ENCODE results near the gene PDGFB. TPM values are rescaled to one million over a fixed set of nuclear protein-coding genes. Genes with fewer than 3 reads are reported as not detected.

The PDGFB gene
- total RNA-seq, 4 donors from 2014 or later = 11.6 to 33.1 (median 14.6) TPM

DNA sequence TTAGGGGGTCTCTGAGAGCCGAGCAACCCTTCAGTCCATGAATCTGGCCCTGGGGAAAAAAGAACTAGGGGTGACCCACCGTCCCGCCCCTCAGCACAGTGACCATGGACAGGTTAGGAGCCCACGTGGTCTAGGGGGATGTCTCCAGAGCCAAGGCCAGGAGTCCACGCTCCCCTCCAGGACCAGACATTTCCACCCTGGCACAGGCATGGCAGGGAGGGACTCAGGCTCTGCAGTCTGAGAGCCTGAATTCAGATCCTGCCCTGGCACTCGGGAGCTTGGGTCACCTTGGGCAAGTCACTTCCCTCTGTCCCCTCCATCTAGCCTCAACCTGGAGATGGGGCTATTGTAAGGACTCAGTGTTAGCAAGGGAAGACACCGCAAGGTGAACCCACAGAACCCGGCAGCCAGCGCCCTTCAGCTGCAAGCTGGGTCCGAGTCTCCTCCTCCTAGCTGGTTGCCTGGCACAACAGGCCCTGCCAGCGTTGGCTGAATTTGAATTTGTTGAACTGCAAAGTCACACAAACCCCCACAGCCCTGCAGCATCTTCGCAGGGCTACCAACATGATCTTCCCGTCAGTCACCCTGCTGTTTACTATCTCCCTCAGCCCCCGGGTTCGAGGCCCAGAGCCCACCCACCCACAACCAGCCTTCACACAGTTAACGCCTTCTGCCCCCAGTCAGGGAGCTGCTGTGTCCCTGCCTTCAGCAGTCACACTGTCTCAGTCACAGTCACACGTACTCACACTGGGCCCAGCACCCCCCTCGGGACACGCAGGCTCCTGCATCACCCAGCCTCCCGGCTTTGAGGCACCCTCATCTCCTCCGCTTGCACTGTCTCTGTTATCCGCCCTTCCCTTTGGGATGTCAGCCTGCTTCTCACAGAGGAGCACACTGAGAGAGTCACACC is 603 bp upstream of the PDGFB start:
- no peak for DNase-seq (ENCODE audit: low spot score)
- no peak for ATAC-seq (ENCODE audit: low FRiP score)
- TF ChIP-seq, protein P1, sequence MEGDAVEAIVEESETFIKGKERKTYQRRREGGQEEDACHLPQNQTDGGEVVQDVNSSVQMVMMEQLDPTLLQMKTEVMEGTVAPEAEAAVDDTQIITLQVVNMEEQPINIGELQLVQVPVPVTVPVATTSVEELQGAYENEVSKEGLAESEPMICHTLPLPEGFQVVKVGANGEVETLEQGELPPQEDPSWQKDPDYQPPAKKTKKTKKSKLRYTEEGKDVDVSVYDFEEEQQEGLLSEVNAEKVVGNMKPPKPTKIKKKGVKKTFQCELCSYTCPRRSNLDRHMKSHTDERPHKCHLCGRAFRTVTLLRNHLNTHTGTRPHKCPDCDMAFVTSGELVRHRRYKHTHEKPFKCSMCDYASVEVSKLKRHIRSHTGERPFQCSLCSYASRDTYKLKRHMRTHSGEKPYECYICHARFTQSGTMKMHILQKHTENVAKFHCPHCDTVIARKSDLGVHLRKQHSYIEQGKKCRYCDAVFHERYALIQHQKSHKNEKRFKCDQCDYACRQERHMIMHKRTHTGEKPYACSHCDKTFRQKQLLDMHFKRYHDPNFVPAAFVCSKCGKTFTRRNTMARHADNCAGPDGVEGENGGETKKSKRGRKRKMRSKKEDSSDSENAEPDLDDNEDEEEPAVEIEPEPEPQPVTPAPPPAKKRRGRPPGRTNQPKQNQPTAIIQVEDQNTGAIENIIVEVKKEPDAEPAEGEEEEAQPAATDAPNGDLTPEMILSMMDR (IDR thresholded peaks at IDR 0.05) = no peak

DNA sequence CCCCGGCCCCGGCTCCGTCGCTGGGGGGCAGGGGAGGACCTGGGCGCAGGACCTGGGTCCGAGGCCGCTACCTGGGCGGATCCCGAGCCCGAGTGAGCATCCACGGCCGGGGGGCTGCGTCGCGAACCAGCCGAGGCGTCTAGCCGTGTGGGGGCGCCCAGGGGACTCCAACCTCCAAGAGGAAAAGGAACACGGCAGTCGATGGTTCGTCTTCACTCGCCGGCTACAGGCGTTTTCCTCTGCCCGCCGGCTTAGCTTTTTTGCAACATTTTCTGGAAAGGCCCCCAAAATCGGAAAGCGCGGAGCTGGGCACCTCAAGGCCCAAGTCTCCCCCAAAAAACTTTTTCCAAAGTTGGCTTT is 666 bp downstream of the PDGFB start:
- DNase-seq (ENCODE audit: low spot score) = no peak
- no peak for ATAC-seq (ENCODE audit: low FRiP score)
- TF ChIP-seq, protein P1 (IDR thresholded peaks at IDR 0.05) = no peak

DNA sequence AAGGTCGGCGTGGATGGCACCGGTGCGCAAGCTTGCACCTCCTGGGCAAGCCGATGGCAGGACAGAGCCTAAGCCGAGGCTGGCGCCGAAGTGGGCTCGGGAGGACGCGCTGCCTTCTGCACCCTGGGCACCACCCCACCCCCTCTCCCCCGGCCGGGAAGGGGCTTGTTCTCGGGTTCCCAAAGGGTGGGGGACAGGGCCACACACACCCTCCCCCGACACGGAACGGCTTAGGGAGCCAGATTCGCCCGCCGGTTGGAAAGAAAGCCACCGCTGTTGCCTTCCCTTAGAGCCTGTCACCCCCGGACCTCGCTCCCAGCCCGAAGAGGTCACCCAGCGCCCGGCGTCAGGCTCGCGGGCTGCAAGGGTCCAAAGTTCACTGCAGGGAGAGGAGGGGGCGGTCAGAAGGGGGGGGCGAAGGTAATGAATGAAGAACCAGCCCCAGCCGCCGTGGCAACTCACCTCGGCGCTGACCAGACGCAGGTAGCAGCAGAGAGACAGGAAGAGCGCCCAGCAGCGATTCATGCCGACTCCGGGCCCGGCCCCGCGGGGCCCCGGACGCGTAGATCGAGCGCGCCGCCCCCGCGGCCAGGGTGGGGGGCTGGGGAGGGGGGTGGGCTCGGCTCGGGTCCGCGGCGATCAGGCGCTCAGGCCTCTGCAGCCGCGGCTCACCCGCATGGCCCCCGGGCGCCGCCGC is 1.2 kb downstream of the PDGFB start:
- DNase-seq (ENCODE audit: low spot score) (no peak), ATAC-seq (ENCODE audit: low FRiP score) (no peak)
- TF ChIP-seq, protein P1 (IDR thresholded peaks at IDR 0.05) = no peak

DNA sequence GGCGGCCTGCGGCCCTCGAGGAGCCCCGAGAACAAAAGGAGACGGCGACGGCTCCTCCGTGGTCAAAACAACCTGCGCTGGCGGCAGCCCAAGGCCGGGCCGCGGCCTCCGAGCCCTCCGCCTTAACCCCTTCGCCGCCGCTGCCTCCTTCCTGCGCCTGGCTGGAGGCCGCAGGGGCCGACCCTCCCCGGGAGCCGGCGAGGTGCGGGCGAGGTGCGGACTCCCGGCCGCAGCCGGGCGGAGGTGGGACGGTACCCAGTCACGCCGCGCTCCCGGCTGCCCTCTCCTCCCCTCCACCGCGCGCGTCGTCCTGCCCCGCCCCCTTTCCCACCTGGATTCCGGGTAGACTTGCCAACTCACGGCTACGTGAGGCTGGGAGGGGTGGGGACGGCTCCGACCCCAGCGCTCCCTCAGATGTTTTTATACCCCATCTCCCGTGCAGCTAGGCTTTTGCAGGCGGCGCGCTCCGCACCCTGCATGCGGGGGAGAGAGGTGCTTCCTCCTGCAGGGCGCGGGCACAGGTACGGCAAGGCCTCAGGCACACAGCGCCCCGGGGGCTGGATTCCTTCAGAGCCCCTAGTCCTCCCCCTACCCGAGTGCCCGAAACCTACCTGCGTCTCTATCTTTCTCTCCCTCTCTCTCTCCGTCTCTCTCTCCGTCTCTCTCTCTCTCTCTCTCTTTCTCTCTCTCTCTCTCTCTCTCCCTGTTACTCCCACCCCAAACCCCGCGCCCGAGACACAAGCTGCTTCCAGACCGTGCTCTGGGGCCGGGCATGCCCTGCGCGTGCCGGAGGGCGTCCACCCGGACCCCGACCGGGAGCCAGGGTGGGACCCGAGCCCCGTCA is 2.0 kb downstream of the PDGFB start:
- DNase-seq (ENCODE audit: low spot score) (no peak), ATAC-seq (ENCODE audit: low FRiP score) (peak; percentile 37)
- TF ChIP-seq, protein P1 (IDR thresholded peaks at IDR 0.05) = no peak

DNA sequence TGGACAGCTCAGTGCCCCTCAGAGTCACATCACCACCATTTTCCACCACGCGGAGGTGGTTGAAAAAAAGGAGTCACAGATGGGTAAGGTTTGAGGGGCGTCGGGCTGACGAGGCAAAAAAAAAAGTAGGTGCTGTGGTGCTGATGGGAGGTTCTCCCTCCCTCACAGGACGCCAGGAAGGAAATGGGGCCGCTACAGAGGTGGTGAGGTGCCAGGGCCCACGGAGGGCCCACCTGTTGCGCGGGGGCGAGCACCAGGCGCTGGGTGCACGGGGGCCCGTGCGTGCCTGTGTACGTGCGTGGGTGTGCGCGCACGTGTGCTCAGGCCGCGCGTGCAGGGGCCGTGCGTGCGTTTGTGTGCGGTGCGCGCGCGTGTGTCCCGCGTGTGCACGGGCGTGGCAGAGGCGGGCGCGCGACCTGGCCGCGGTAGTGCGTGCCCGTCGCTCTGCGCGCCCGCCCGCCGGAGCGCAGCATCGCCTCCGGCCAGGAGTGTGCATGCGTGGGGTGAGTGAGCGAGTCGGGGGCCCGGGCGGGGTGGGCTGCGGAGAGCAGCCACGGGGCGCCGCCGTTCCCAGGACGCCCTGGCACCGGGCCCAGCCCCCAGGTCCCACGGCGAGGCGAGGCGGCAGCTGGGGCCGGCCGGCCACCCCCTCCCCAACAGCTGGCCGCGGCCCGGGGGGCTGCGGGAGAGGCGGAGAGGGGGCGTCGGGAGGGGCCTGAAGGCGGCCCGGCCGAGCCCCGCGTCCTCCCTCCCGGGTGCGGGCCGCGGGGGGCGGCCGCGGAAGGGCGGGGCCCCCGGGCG is 2.8 kb downstream of the PDGFB start:
- TF ChIP-seq, protein P1 (IDR thresholded peaks at IDR 0.05) = no peak
- no peak for ATAC-seq (ENCODE audit: low FRiP score)
- DNase-seq (ENCODE audit: low spot score) = no peak
